Activated T-helper 1 cell treated with anti-CD3 and anti-CD28 coated beads, Interleukin-2, amount 50 U/mL, for 16 hours (primary cell): ENCODE results near the gene BBS10.
"Not testable (repeated sequence)": the region's sequence is repeated elsewhere in the genome, so short reads cannot be mapped to it uniquely, and the experiment has no call there.

ENCODE experiments used
- DNase-seq, 2 donors: peaks; one replicate each; pipeline ENCODE4 v3.0.0-alpha.2; 2020; ENCODE audit warnings: low read depth in 1 of 2, low spot score in 1 of 2

BBS10 gene

DNA sequence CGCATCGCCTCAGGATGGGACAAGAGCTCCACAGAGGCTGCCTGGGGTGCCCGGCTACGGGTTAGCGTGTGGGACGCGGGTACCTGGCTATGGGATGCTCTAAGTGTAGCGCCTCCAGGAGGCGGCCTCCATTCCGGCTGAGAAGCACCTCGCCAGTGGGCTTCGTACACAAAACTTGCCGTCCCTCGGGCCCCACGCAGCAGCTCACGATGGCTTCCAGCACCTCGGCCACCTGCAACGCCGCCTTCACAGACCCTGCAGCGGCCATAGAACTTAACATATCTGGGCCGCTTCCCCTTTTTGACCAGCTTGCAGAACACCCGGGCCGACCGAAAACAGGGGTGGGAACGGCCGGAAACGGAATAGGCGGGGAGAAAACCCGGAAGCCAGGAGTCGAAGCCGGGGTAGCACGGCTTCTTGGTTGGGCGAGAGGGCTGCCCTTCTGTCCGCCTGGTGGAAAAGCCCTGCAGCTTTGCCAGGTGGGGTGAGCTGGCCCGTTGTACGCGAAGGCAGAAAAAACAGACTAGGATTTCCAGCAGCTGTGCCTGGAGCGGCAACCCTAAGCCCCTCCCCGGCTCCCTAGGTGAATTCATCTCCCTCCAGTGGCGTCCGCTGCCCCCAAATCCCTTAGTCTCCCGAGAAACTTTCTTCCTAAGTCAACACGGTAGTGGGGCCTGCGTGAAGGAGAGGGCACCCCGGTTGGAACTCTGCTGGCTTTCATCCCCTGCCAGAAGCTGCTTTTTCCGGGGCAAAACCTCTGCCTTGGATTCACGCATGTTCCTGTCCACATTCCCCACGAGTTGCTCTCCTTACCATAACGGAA, at the start of gene BBS10:
Gene BBS10 (minus strand): TSS at position 337 of the 823 bp plus-strand sequence. CDS start 57 bp downstream, at position 280.
- DNase-seq, result peak; percentile 71 to 77

DNA sequence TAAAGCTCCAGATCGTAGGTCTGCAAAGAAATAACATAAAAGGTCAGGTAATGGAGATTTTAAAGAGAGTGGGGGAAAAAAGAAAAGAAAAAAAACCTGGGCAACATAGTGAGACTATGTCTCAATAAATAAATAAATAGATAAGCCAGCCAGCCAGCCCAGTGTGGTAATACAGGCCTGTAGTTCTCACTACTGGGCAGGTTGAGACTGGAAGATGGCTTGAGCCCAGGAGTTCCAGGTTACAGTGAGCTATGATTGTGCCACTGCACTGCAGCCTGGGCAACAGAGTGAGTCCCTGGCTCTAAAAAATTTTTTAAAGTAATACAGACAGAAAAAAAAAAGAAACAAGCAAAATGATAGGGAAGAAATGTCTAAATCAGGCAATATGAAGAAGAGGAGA, 43.2 kb upstream of the BBS10 start:
- no peak for DNase-seq

GRCh38 chr12:76387614-76388013, 39.4 kb upstream of the BBS10 start:
- DNase-seq, result no peak

DNA sequence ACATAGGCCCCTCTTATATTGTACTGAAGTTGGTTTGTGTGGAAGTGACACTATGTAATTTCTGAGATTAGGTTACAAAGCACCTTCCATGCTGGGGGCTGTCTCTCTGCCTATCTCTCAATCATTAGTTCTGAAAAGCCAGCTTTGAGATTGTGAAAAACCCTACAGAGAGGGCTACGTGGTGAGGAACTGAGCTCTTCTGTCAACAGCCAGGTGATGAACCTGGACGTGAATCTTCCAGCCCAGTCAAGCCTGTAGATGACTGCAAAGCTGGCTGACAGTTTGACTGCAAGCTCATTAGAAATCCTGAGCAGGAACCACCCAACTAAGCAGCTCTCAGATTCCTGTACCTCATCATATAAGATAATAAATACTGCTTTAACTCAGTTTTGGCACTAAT, 36.3 kb upstream of the BBS10 start:
- no peak for DNase-seq

DNA sequence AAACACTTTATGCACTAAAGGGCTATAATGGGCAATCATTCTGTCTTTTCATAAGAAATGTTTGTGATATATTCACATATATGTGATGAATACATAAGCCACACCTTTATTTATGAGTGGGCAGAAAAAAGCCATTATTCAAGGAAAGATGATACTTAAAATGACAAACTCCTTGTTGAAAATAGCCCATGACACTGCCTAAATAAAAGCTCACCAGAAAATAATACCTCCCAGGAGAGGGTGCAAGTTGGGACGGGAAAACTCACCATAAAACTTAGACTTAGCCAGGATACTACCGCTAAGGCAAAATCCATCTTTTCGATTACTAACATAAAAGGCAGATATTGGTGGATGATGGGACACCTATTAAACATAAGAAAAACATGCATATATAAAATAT, 35.8 kb upstream of the BBS10 start:
- no peak for DNase-seq

- DNase-seq, result no peak
Observed at GRCh38 chr12:76379261-76379660, 31.0 kb upstream of the BBS10 start.

GRCh38 chr12:76376876-76377275, 28.7 kb upstream of the BBS10 start:
- DNase-seq, result not testable (repeated sequence)

GRCh38 chr12:76375939-76376338, 27.7 kb upstream of the BBS10 start:
- no peak for DNase-seq

DNA sequence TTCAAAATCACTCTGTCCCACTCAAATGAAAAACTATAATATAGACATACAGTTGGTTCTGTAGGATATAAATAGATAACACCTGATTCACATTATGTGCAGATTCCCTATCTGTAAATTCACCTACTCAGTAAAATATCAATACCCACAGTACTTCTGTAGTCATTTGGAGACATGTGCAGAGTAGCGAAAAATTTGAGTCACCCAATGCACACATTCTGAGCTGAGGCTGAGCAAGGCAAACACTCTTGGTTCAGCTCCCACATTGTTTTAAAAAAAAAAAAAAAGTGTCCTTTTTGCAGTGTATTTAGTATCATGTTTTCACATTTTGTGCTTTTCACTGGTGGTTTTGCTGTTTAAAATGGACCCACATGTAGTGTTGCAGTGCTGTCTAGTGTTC, 27.3 kb upstream of the BBS10 start:
- DNase-seq, result no peak

DNA sequence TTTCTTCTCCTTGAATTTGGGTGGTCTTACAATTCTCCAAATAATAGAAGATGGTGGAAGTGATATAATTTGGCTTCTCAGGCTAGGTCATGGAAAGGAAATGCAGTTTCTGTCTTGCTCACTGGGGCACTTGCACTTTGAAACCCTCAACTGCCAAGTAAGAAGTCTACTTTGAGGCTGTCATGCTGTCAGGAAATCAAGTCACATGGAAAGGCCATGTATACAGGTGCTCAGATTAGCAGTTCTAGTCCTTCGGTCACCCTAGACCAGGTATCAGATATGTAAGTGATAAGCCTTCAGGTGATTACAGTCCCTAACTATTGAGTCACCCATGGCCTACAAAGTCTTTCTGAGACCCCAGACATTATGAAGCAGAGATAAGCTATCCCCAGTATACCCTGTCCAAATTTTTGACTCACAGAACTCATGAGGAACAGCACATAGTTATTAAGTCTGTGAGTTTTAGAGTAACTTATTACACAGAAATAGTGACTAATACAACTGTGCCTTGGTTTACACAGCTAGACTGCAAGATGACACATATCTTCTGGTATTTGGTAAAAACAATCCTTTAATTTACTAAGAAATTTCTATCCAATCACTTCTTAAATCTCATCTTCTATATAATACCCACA, 26.3 kb upstream of the BBS10 start:
- DNase-seq, result no peak

DNA sequence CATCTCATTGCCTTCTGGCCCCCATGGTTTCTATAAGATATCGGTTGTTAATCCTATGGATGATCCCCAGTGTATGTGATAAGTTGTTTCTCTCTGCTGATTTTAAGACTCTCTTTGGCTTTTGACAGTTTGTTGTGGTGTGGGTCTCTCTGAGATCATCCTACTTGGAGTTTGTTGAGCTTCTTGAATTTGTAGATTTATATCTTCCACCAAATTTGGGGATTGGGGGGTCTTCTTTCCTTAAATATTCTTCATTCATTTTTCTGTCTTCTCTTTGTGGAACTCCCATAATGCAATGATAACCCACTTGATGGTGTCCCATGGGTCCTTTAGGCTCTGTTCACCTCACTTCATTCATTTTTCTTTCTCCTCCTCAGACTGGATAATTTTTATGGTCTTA, 20.0 kb upstream of the BBS10 start:
- no peak for DNase-seq

DNA sequence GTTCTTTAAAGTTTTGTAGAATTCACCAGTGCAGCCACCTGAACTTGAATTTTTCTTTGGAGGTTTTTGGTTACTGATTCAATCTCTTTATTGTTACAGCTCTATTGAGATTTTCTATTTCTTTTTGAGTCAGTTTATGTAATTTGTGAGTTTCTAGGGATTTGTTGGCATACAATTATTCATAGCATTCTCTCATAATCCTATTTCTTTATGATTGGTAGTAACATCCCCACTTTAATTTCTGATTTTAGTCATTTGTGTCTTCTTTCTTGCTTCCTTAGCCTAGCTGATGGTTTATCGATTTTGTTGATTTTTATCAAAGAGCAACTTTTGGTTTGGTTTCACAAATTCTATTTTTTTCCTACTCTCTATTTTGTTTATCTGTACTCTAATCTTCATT, 17.9 kb upstream of the BBS10 start:
- DNase-seq, result no peak

- not testable (repeated sequence) for DNase-seq
Observed at GRCh38 chr12:76364131-76364530, 15.9 kb upstream of the BBS10 start.

DNA sequence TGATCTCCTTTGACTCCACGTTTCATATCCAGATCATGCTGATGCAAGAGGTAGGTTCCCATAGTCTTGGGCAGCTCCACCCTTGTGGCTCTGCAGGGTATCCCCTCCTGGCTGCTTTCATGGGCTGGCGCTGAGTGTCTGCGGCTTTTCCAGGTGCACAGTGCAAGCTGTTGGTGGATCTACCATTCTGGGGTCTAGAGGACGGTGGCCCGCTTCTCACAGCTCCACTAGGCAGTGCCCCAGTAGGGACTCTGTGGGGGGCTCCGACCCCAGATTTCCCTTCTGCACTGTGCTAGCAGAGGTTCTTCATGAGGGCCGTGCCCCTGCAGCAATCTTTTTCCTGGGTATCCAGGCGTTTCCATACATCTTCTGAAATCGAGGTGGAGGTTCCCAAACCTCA, 12.1 kb upstream of the BBS10 start:
- DNase-seq, result no peak

GRCh38 chr12:76356071-76356470, 7.9 kb upstream of the BBS10 start:
- DNase-seq, result no peak

DNA sequence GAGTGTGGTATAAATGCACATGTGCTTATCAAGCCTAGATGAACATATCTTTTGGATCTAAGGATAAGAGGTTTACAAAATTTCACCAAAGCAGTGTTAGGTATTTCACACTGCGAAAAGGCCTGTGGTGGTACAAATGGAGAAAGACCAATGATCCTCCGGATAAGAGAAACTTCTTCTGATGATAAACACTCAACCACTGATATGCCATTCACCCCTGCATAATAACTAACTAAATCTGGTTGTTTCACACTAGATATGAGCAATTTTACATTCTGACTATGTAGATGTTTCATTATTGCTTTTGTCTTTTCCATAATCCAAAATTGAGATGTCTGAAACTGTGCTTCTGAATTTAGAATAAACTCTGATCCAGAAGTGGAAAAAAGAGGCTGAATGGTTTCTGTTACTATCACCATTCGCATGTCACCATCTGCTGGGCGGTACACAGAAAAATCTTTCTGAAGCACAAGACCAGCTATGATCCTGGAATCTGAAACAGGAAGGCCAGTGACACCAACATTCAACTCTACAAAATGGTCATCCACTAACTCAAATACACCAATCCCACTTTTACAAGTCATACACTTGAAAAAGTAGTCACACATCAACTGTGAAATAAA, 1.3 kb downstream of the BBS10 start:
- no peak for DNase-seq

DNA sequence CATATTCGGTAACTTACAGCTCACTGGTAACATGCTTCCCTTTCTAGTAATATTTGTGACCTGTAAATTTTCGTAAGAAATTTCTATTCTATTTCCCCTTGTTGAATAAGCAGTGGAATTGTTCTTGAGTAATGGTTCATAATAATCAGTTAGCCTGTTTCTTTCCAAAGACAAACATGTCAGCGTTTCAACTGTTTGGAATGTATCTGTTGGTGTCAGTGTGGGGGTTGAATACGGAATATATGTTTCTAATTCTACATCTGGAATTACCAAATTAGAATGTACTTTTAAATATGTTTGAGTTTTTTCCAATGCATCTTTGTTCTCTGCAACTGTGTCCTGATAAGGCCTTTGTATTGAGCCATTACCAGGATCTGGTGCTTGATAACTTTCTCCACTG, 2.0 kb downstream of the BBS10 start:
- DNase-seq, result no peak

- DNase-seq, result no peak
Observed at GRCh38 chr12:76345569-76345968, 2.6 kb downstream of the BBS10 start.

DNA sequence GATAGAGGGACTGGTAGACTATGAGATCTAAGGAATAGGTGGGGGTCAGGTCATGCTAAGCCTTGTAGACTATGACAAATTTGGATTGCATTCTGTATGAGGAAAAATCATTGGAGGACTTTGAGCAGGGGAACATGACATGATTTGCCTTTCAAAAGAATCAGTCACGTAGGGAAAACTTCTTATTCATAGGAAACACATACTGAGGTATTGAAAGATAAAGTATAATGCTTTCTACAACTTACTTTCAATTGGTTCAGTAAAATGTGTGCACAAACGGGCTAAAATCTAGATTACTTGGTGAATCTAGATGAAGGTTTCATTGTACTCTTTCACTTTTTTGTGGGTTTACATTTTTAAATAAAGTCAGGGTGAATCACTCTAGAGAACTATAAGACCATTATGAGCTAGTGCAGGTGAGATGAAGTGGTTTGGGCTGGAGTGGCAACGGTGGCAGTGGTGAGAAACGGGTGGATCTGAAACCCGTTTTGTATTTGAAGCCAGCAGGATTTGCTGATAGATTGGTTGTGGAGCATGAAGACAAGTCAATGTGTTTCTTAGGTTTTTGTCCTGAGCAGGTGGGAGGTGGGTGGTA, 6.7 kb downstream of the BBS10 start:
- no peak for DNase-seq

DNA sequence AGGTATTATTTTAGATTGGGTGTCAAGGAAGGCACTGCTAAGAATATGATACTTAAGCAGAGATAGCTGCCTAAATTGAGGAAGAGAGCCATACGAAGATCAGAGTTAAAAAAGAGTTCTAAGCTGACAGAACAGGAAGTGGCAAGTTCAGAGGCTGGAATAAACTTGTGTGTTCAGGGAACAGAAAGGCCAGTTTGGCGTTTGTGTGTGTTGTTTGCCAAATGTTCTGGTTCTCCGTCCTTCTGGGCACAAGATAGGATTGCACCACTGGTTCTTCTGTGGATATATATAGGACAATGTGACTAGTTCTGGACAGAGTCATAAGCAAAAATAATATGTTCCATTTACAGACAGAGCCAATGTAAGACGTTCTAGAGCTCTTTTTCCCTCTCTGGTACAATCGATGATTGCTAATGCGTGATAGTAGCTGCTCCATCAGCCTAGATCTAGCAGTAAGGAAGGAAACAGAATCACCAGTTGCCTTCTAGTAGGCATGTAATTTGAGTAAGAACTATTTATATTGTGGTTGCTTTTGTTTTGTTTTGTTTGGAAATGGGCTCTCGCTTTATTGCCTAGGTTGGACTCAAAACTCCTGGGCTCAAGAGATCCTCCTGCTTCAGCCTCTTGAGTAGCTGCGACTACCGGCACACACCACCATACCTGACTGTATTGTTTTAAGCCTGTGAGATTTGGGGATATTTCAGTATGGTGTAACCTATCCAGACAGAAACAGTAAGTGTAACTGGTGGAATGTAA, 7.4 kb downstream of the BBS10 start:
- DNase-seq, result no peak

DNA sequence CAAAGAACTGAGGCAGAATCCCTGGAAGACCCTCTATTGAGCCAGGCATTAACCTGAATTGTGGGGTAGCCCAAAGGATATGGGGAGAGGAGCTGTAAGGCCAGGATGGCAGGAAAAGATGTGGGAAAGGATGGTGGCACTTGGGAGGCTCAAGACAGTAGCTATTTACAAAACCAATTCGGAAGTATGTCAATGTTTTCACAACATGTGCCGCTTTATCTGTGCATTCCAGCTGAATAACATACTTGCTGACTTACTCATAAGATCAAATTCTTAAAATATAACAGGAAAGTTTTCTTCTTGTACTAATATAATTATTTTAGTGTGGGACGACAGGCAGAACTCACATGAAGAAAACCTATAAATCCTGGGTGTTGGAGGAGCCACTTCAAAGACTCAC, 10.6 kb downstream of the BBS10 start:
- DNase-seq, result no peak
